Skeletal muscle satellite cell (primary cell): ENCODE results near the gene LRBA.

ENCODE experiments used
- H3K27me3 ChIP-seq: 2 replicates; pipeline ENCODE4 v1.7.0; 2013; ENCODE audit warnings: low read length; ENCODE audit not compliant: control insufficient read depth, insufficient read depth
- H3K36me3 ChIP-seq: 2 replicates; pipeline ENCODE4 v1.7.0; 2013; ENCODE audit warnings: mild to moderate bottlenecking, control low read depth, low read length; ENCODE audit not compliant: insufficient read depth
- H3K4me1 ChIP-seq: 2 replicates; pipeline ENCODE4 v1.7.0; 2013; ENCODE audit warnings: low read length; ENCODE audit not compliant: control insufficient read depth, insufficient read depth
- H3K4me2 ChIP-seq: 2 replicates; pipeline ENCODE4 v1.7.0; 2013; ENCODE audit warnings: mild to moderate bottlenecking, low read length
- H3K4me3 ChIP-seq: 2 replicates; pipeline ENCODE4 v1.7.0; 2013; ENCODE audit warnings: low read length
- H3K9ac ChIP-seq: 2 replicates; pipeline ENCODE4 v1.7.0; 2013; ENCODE audit warnings: mild to moderate bottlenecking, low read depth, low read length, moderate library complexity
- H3K9me3 ChIP-seq: replicated peaks from 2 replicates; pipeline ENCODE4 v1.7.0; 2013; ENCODE audit warnings: mild to moderate bottlenecking, control low read depth, low read length

Gene LRBA

DNA sequence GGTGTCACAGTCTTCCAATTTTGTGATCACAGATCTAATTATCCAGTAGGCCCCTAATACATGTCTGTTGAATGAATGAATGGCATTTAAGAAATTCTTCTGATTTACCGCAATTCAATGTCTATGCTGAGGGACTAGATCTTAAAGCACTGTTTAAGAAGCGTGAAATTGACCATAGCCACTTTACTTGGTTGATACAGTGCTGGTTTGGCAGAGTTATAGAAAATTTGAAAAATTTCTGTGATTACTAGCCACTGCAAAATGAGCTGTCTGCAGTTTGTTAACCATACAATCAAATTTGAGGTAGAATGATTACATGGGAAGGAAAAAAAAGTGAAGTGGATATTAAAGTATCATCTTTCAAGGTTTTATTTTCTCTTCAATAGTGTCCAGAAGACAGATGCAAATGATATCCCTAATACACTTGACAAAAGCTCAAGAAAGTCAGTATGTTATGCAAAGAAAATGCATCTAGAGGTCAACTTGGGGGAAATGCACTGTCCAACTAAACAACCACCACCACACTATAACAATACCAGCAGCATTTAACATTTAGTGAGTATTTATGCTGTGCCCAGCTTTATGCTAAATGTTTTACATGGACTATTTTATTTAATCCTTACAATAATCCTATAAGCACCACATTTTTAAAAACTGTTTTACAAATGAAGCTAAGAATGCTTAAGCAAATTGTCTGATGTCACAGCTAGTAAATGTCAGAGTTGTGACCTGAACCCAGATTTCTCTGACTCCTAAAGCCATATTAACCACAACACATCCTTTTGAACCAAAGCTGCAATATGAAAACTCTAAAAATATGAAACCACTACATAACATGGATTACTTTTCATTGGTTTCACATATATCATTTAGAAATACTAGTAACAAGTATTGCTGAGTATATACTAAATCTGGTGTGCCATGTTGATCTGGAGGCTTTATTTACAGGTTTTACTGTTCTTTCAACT lies 651.1 kb downstream of the LRBA start:
- Histone ChIP-seq H3K4me2 (no peak overlapping the region), H3K36me3 (no peaks in the 10 kb centered on the region), H3K9ac (no peak overlapping the region), H3K4me1 (peaks cover 7% of the 10 kb centered on the region), H3K9me3 (no peaks in the 10 kb centered on the region), H3K27me3 (no peaks in the 10 kb centered on the region), H3K4me3 (no peak overlapping the region)

DNA sequence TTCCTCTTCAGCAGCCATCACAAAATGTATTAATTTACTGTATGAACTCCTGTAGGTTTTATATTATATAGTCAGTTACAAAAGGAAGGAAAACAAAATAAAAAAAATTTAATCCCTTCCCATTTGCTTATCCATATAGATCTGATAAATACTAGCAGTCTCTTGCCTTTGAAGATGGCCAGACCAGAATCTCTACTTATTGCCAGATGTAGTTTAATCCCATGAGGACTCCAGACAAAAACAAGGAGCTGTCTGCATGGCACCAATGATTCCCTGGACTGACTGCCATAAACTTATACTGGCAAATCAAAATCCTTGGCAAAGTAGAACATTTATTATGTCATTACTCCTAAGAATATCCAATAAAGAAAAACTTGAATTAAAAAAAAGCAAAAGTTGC lies 656.4 kb downstream of the LRBA start:
- Histone ChIP-seq H3K4me2 (no peak overlapping the region), H3K9ac (no peak overlapping the region), H3K9me3 (no peaks in the 10 kb centered on the region), H3K36me3 (no peaks in the 10 kb centered on the region), H3K4me1 (no peaks in the 10 kb centered on the region), H3K27me3 (no peaks in the 10 kb centered on the region), H3K4me3 (no peak overlapping the region)

DNA sequence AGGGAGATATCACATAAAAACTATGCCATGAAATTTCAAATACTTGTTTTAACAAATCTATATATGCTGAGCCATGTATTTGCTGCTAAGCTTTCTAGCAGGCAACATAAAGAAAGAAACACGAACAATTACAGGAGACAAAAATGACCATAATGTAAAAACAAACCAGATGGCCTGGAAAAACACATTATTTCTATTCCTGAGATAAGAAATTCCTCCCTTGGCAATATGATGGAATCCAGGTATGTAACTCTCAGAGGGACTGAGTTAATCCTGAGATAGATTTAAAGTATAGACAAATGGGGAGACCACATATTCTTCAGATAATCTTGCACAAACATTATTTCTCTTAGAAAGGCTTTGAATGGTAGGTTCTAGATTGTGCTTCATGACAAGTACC lies 657.3 kb downstream of the LRBA start:
- H3K4me1 ChIP-seq, result no peaks in the 10 kb centered on the region

DNA sequence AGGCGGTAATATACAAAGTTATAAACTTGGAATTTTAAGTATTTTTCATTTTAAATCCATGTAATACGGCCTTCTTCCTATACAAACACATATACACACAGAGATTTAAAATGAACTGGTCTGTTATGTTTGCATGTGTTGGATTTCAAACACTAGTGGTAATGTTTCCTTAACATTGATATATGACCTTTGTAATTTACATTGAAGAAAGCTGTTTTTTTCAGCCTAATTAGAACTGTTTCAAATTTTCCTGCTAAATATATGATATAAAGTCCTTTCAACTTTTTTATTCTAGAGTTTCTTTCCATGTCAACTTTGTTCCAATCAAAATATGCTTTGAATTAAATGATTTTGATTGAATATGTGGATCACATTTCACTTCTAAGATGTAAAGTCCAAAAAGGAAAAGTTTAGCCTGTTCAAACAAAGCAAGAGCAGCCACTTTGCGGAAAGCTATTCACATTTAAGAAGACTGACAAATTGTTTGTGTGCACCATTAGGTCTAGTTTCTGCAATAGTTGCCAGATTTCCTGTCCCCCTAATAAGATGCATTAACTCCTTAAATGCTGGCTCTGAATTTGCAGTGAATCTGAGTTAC lies 659.1 kb downstream of the LRBA start:
- Histone ChIP-seq H3K4me1 (no peaks in the 10 kb centered on the region), H3K9ac (no peak overlapping the region), H3K27me3 (no peaks in the 10 kb centered on the region), H3K36me3 (no peaks in the 10 kb centered on the region), H3K4me2 (no peak overlapping the region), H3K9me3 (no peaks in the 10 kb centered on the region), H3K4me3 (no peak overlapping the region)

More for the DNA sequence above, 657.3 kb downstream of the LRBA start:
- Histone ChIP-seq H3K4me2 (no peak overlapping the region), H3K27me3 (no peaks in the 10 kb centered on the region), H3K36me3 (no peaks in the 10 kb centered on the region), H3K9me3 (no peaks in the 10 kb centered on the region), H3K4me3 (no peak overlapping the region), H3K9ac (no peak overlapping the region)

DNA sequence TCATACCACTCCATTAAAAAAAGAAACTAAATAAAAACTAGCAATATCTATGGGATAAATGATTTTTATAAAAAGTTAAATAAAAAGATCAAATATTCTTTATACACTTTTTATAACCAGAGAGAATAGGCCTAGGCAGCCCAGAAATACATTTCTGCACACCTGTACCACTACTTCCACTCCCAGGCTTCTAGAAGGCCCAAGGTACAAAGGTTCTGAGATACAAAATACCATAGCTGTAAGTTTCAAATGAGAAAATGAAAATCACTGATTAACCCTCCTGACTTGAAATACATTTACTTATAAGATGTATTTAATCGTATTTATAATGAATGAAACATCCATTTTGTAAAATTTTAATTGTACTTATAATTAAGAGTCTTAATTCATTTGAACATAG lies 659.7 kb downstream of the LRBA start:
- Histone ChIP-seq H3K9me3 (no peaks in the 10 kb centered on the region), H3K9ac (no peak overlapping the region), H3K4me2 (no peak overlapping the region), H3K27me3 (no peaks in the 10 kb centered on the region), H3K4me1 (no peaks in the 10 kb centered on the region), H3K36me3 (no peaks in the 10 kb centered on the region), H3K4me3 (no peak overlapping the region)

DNA sequence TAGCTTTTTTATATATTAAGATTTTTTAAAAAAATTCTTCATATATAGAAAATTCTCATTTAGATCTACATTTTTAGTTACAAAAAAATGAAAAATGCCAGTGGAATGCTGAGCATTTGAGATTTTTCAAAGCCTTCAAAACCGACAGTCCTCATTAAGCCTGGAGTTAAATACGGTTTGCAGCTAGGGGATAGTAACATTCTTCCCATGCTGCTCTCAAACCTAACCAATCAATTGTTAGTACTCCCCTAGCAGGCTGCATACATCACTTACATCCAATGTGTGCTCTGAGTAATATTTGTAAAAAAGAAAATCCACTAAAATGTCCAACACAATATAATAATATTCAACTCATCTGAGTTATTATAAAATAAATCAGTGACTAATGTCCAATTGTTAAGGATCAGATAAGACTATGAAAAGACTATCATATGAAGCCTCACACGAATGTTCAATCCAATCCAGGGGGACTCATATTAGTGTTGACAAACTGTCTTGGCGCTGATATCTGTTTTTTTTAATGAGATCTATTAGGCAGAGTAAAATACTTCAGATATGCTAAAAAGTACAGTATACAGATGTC lies 660.8 kb downstream of the LRBA start:
- H3K4me3 ChIP-seq, result no peak overlapping the region
- H3K9me3 ChIP-seq, result no peaks in the 10 kb centered on the region
- H3K4me1 ChIP-seq, result no peaks in the 10 kb centered on the region
- no peaks in the 10 kb centered on the region for H3K27me3 ChIP-seq
- no peak overlapping the region for H3K4me2 ChIP-seq
- H3K9ac ChIP-seq, result no peak overlapping the region
- no peaks in the 10 kb centered on the region for H3K36me3 ChIP-seq

- Histone ChIP-seq H3K9me3 (no peaks in the 10 kb centered on the region), H3K4me2 (peak overlapping the region; percentile 7), H3K4me3 (no peak overlapping the region), H3K9ac (no peak overlapping the region), H3K4me1 (peaks cover 8% of the 10 kb centered on the region), H3K36me3 (no peaks in the 10 kb centered on the region), H3K27me3 (no peaks in the 10 kb centered on the region)
Observed at GRCh38 chr4:150348079-150348478, 667.0 kb downstream of the LRBA start.

DNA sequence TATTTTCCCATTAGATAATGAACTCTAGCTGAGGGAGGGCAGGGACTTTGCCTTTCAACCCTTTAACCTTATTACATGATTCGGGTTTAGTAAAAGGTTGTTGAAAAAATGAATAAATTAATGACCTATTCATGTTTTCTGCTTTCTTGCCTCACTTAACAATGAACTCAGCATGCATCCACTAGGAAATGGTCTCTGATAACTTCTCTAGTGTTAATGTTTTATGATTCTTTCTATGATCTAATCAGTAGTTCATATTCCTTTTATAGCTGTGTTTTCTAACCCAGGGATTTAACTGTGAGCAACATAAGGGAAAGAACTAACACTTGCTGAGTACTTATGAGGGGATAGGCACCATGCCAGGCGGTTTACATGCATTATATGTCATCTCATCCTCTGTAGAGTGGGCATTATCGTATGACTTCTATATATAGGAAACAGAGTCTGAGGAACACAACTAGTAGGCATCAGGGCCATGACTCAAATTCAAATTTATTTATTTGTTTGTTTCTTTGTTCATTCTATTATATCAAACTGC lies 669.8 kb downstream of the LRBA start:
- Histone ChIP-seq H3K4me2 (no peak overlapping the region), H3K9ac (no peak overlapping the region), H3K27me3 (no peaks in the 10 kb centered on the region), H3K4me1 (peaks cover 11% of the 10 kb centered on the region), H3K36me3 (no peaks in the 10 kb centered on the region), H3K4me3 (no peak overlapping the region), H3K9me3 (no peaks in the 10 kb centered on the region)

DNA sequence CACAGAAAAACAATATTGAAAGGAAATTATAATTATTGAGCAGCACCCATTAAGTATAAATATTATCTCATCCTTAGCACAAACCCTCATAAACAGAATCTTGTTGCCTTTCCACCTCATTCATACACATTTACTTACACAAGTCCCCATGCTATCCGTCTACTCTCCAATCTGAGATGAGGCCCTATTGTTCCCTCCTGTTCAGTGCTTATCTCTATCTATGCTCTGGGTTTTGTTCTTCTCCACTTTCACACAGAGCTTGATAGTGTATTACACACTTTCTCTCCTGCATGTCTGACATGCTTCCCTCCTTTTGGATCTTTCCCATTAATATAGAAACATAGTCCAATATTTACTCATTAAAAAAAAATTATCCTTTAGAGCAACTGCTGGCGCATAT lies 671.3 kb downstream of the LRBA start:
- H3K27me3 ChIP-seq, result no peaks in the 10 kb centered on the region
- H3K4me3 ChIP-seq, result no peak overlapping the region
- no peak overlapping the region for H3K9ac ChIP-seq
- no peak overlapping the region for H3K4me2 ChIP-seq
- H3K36me3 ChIP-seq, result no peaks in the 10 kb centered on the region
- H3K9me3 ChIP-seq, result no peaks in the 10 kb centered on the region
- H3K4me1 ChIP-seq, result peaks cover 11% of the 10 kb centered on the region

- Histone ChIP-seq H3K27me3 (no peaks in the 10 kb centered on the region), H3K36me3 (no peaks in the 10 kb centered on the region), H3K4me1 (peaks cover 10% of the 10 kb centered on the region), H3K9ac (no peak overlapping the region), H3K4me2 (no peak overlapping the region), H3K9me3 (no peaks in the 10 kb centered on the region), H3K4me3 (no peak overlapping the region)
Observed at GRCh38 chr4:150342945-150343344, 672.1 kb downstream of the LRBA start.

GRCh38 chr4:150337734-150338133 lies 677.4 kb downstream of the LRBA start:
- no peak overlapping the region for H3K4me2 ChIP-seq
- H3K27me3 ChIP-seq, result no peaks in the 10 kb centered on the region
- H3K9me3 ChIP-seq, result no peaks in the 10 kb centered on the region
- peaks cover 5% of the 10 kb centered on the region for H3K4me1 ChIP-seq
- no peaks in the 10 kb centered on the region for H3K36me3 ChIP-seq
- H3K4me3 ChIP-seq, result no peak overlapping the region
- no peak overlapping the region for H3K9ac ChIP-seq
